ENCODE measurements around the gene SNAP47.

Gene SNAP47

DNA sequence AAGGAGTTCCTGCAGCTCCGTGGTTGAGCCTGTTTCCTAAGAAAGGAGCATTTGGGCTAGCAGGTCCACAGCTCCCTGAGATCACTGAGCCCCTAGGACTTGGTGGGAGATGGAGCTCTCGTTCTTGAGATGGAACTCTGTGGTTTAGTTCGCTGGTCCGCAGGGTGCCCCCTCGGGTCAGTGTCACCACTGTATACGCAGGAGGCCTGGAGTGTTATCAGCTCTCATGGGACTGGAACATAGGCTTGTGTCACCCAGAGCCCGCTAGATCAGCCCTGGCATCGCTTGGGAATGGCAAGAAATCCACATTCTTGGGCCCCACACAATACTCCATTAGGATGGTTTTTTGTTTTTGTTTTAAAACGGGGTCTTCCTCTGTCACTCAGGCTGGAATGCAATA lies 3.6 kb downstream of the SNAP47 start:
- Histone ChIP-seq H2AFZ (ENCODE audit: low read length) (no peak overlapping the region), H2BK120ac (ENCODE audit: low read depth, low read length) (no peak overlapping the region), H2AK5ac (ENCODE audit: low read depth, low read length) (no peak overlapping the region), H3K9ac (ENCODE audit: low read depth, low read length, poor library complexity) (no peak overlapping the region), H3K27ac (replicated peaks; ENCODE audit: low read length) (no peak overlapping the region), H3K36me3 (replicated peaks in 1 of 2; ENCODE audit: control insufficient read depth in 2 of 2, insufficient read depth in 2 of 2, low read length in 2 of 2) (peaks cover 3 to 19% of the 10 kb centered on the region in 2 donors), H3K4me3 (ENCODE audit: low read length in 2 of 2) (no peak overlapping the region), H3K23ac (ENCODE audit: low read depth, low read length, poor library complexity) (no peak overlapping the region), H3K4ac (ENCODE audit: low read length) (no peak overlapping the region), H3K4me2 (ENCODE audit: insufficient read depth, low read length, poor library complexity, severe bottlenecking) (no peak overlapping the region), H3K14ac (ENCODE audit: low read length) (no peak overlapping the region), H2BK15ac (ENCODE audit: low read length) (no peak overlapping the region), H3K18ac (ENCODE audit: low read length) (no peak overlapping the region), H3K4me1 (ENCODE audit: control insufficient read depth in 2 of 2, insufficient read depth in 1 of 2, low read depth in 1 of 2, low read length in 2 of 2) (peaks cover 6% of the 10 kb centered on the region in 2 donors), H4K91ac (ENCODE audit: low read depth, low read length, poor library complexity) (no peak overlapping the region), H2BK12ac (ENCODE audit: low read length) (no peak overlapping the region), H3K9me3 (replicated peaks in 1 of 2; ENCODE audit: control insufficient read depth in 2 of 2, insufficient read depth in 1 of 2, low read depth in 1 of 2, low read length in 2 of 2) (no peaks in the 10 kb centered on the region), H2BK5ac (ENCODE audit: low read length) (no peak overlapping the region), H4K8ac (ENCODE audit: low read depth, low read length) (no peak overlapping the region), H3K79me1 (ENCODE audit: low read depth, low read length) (peaks cover 44% of the 10 kb centered on the region), H3K27me3 (ENCODE audit: control insufficient read depth in 3 of 3, insufficient read depth in 3 of 3, low read depth in 1 of 3, low read length in 3 of 3) (no peaks in the 10 kb centered on the region)
- WGBS, 2 donors (ENCODE audit: extremely low coverage in 2 of 2, insufficient read length in 2 of 2, insufficient replicate concordance in 1 of 2): no CpG with 5 or more reads among the region's 9 CpGs
- no peak for DNase-seq (ENCODE audit: low spot score)

DNA sequence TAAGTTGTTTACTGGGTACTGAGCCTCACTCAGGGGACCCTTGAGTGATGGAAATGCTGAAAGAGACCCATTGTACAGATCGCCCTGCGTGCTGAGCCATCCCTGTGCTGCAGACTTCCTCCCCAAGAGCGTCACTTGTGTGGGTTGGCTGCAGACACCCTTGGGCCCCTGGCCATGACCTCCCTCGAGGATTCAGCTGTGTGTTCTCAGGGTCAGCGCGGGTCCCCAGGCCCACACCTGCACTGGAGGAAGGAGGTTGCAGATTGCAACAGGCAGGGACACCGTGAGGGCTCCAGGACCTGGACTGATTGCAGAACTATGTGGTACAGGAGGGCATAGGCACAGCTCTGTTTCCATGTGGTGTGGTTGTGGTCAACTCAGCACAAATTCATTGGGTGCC lies 4.4 kb downstream of the SNAP47 start:
- H2AK5ac ChIP-seq (ENCODE audit: low read depth, low read length): no peak overlapping the region
- H3K23ac ChIP-seq (ENCODE audit: low read depth, low read length, poor library complexity): no peak overlapping the region
- peak overlapping the region; percentile 36 for H3K9ac ChIP-seq (ENCODE audit: low read depth, low read length, poor library complexity)
- DNase-seq (ENCODE audit: low spot score): no peak
- no peak overlapping the region for H4K91ac ChIP-seq (ENCODE audit: low read depth, low read length, poor library complexity)
- H3K9me3 ChIP-seq (replicated peaks in 1 of 2; ENCODE audit: control insufficient read depth in 2 of 2, insufficient read depth in 1 of 2, low read depth in 1 of 2, low read length in 2 of 2): no peaks in the 10 kb centered on the region
- peaks cover 5 to 6% of the 10 kb centered on the region in 2 donors for H3K4me1 ChIP-seq (ENCODE audit: control insufficient read depth in 2 of 2, insufficient read depth in 1 of 2, low read depth in 1 of 2, low read length in 2 of 2)
- no peak overlapping the region for H3K18ac ChIP-seq (ENCODE audit: low read length)
- H3K79me1 ChIP-seq (ENCODE audit: low read depth, low read length): peaks cover 44% of the 10 kb centered on the region
- no peak overlapping the region for H2BK15ac ChIP-seq (ENCODE audit: low read length)
- no peak overlapping the region for H2BK12ac ChIP-seq (ENCODE audit: low read length)
- no peak overlapping the region for H2BK120ac ChIP-seq (ENCODE audit: low read depth, low read length)
- no peak overlapping the region for H3K4me2 ChIP-seq (ENCODE audit: insufficient read depth, low read length, poor library complexity, severe bottlenecking)
- no peak overlapping the region for H3K14ac ChIP-seq (ENCODE audit: low read length)
- H3K4me3 ChIP-seq (ENCODE audit: low read length in 2 of 2): no peak overlapping the region
- peaks cover 3 to 18% of the 10 kb centered on the region in 2 donors for H3K36me3 ChIP-seq (replicated peaks in 1 of 2; ENCODE audit: control insufficient read depth in 2 of 2, insufficient read depth in 2 of 2, low read length in 2 of 2)
- H3K27me3 ChIP-seq (ENCODE audit: control insufficient read depth in 3 of 3, insufficient read depth in 3 of 3, low read depth in 1 of 3, low read length in 3 of 3): no peaks in the 10 kb centered on the region
- no peak overlapping the region for H3K27ac ChIP-seq (replicated peaks; ENCODE audit: low read length)
- H2AFZ ChIP-seq (ENCODE audit: low read length): no peak overlapping the region
- no CpG with 5 or more reads among the region's 7 CpGs for WGBS, 2 donors (ENCODE audit: extremely low coverage in 2 of 2, insufficient read length in 2 of 2, insufficient replicate concordance in 1 of 2)
- peak overlapping the region; percentile 23 for H4K8ac ChIP-seq (ENCODE audit: low read depth, low read length)
- no peak overlapping the region for H2BK5ac ChIP-seq (ENCODE audit: low read length)
- H3K4ac ChIP-seq (ENCODE audit: low read length): no peak overlapping the region

DNA sequence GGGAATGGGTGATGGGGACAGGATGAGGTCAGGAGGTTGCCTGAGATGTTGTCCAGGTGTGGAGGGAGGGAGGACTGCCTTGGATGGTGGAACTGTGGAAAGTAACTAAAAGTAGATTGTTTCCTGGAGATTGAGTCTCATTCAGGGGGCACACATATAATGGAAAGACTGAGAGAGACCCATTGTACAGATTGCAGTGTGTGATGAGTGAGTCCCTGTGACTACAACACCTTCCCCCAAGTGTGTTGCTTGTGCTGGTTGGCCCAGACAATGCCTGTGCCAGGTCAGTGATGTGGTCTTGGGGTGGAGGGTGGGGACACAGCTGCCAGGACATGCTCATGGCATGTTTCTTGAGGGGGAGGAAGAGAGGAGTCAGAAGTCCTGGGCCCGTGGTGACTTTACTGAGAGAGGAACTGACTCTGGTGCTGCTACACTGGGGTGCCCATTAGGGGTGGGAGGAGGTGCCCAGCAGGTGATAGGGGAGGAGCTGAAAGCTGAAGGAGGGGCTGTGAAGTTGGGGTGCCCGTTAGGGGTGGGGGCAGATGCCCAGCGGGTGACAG lies 5.2 kb downstream of the SNAP47 start:
- Histone ChIP-seq H3K4me1 (ENCODE audit: control insufficient read depth in 2 of 2, insufficient read depth in 1 of 2, low read depth in 1 of 2, low read length in 2 of 2) (peaks cover 5 to 6% of the 10 kb centered on the region in 2 donors), H2BK12ac (ENCODE audit: low read length) (no peak overlapping the region), H3K27me3 (ENCODE audit: control insufficient read depth in 3 of 3, insufficient read depth in 3 of 3, low read depth in 1 of 3, low read length in 3 of 3) (no peaks in the 10 kb centered on the region), H3K4ac (ENCODE audit: low read length) (no peak overlapping the region), H2AK5ac (ENCODE audit: low read depth, low read length) (no peak overlapping the region), H4K91ac (ENCODE audit: low read depth, low read length, poor library complexity) (no peak overlapping the region), H3K79me1 (ENCODE audit: low read depth, low read length) (peaks cover 40% of the 10 kb centered on the region), H4K8ac (ENCODE audit: low read depth, low read length) (no peak overlapping the region), H3K4me3 (ENCODE audit: low read length in 2 of 2) (no peak overlapping the region), H2BK5ac (ENCODE audit: low read length) (no peak overlapping the region), H2AFZ (ENCODE audit: low read length) (no peak overlapping the region), H3K18ac (ENCODE audit: low read length) (no peak overlapping the region), H3K23ac (ENCODE audit: low read depth, low read length, poor library complexity) (no peak overlapping the region), H3K4me2 (ENCODE audit: insufficient read depth, low read length, poor library complexity, severe bottlenecking) (no peak overlapping the region), H3K36me3 (replicated peaks in 1 of 2; ENCODE audit: control insufficient read depth in 2 of 2, insufficient read depth in 2 of 2, low read length in 2 of 2) (peaks cover 3 to 18% of the 10 kb centered on the region in 2 donors), H2BK120ac (ENCODE audit: low read depth, low read length) (no peak overlapping the region), H3K9ac (ENCODE audit: low read depth, low read length, poor library complexity) (peak overlapping the region; percentile 47), H3K14ac (ENCODE audit: low read length) (no peak overlapping the region), H2BK15ac (ENCODE audit: low read length) (no peak overlapping the region), H3K9me3 (replicated peaks in 1 of 2; ENCODE audit: control insufficient read depth in 2 of 2, insufficient read depth in 1 of 2, low read depth in 1 of 2, low read length in 2 of 2) (no peaks in the 10 kb centered on the region), H3K27ac (replicated peaks; ENCODE audit: low read length) (no peak overlapping the region)
- no peak for DNase-seq (ENCODE audit: low spot score)
- no CpG with 5 or more reads among the region's 3 CpGs for WGBS, 2 donors (ENCODE audit: extremely low coverage in 2 of 2, insufficient read length in 2 of 2, insufficient replicate concordance in 1 of 2)

DNA sequence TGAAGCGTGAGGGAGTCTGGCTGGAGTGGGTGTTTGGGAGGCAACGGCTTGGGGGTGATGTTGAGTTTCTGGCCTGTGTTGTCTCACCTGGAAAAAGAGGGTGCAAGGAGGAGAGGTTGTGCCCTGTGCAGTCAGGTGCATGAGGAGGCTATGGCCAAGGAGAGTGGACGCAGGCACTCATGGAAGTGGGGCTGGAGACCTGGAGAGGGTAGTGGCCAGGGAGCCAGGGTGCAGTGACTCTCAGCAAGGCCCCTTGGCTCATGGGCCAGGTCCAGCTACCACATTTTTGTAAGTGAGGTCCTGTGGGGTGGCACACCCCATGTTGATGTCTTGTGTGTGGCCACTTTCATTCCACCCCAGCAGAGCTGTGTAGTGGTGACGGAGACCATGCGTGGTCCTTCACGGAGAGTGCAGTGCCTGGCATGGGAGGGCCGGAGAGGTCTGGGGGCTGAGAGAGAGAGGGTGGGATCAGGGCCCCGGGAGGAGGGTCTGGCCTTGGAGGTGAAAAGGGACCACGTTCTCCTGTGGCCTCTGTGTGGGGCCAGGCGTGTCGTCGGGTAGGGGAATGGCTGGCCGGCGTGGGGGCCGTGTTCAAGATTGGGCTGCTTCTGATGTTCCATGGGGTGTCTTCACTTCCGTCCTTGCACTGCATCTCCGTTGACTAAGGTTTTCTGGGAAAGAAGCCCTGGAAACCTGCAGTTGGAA lies 6.1 kb downstream of the SNAP47 start:
- peak overlapping the region; percentile 34 for H3K23ac ChIP-seq (ENCODE audit: low read depth, low read length, poor library complexity)
- H3K4me2 ChIP-seq (ENCODE audit: insufficient read depth, low read length, poor library complexity, severe bottlenecking): no peak overlapping the region
- H3K36me3 ChIP-seq (replicated peaks in 1 of 2; ENCODE audit: control insufficient read depth in 2 of 2, insufficient read depth in 2 of 2, low read length in 2 of 2): peaks cover 3 to 22% of the 10 kb centered on the region in 2 donors
- H4K8ac ChIP-seq (ENCODE audit: low read depth, low read length): no peak overlapping the region
- H2BK5ac ChIP-seq (ENCODE audit: low read length): no peak overlapping the region
- H3K4me1 ChIP-seq (ENCODE audit: control insufficient read depth in 2 of 2, insufficient read depth in 1 of 2, low read depth in 1 of 2, low read length in 2 of 2): peaks cover 0 to under 1% of the 10 kb centered on the region in 2 donors
- H2BK15ac ChIP-seq (ENCODE audit: low read length): no peak overlapping the region
- H3K18ac ChIP-seq (ENCODE audit: low read length): no peak overlapping the region
- no peak overlapping the region for H3K14ac ChIP-seq (ENCODE audit: low read length)
- no peak overlapping the region for H4K91ac ChIP-seq (ENCODE audit: low read depth, low read length, poor library complexity)
- H3K9me3 ChIP-seq (replicated peaks in 1 of 2; ENCODE audit: control insufficient read depth in 2 of 2, insufficient read depth in 1 of 2, low read depth in 1 of 2, low read length in 2 of 2): no peaks in the 10 kb centered on the region
- no peak overlapping the region for H3K27ac ChIP-seq (replicated peaks; ENCODE audit: low read length)
- H3K79me1 ChIP-seq (ENCODE audit: low read depth, low read length): peaks cover 33% of the 10 kb centered on the region
- peak overlapping the region; percentile 56 for H3K9ac ChIP-seq (ENCODE audit: low read depth, low read length, poor library complexity)
- DNase-seq (ENCODE audit: low spot score): no peak
- H2BK120ac ChIP-seq (ENCODE audit: low read depth, low read length): no peak overlapping the region
- H2BK12ac ChIP-seq (ENCODE audit: low read length): no peak overlapping the region
- no CpG with 5 or more reads among the region's 17 CpGs for WGBS, 2 donors (ENCODE audit: extremely low coverage in 2 of 2, insufficient read length in 2 of 2, insufficient replicate concordance in 1 of 2)
- no peak overlapping the region for H3K4ac ChIP-seq (ENCODE audit: low read length)
- H2AK5ac ChIP-seq (ENCODE audit: low read depth, low read length): no peak overlapping the region
- H3K4me3 ChIP-seq (ENCODE audit: low read length in 2 of 2): no peak overlapping the region
- no peaks in the 10 kb centered on the region for H3K27me3 ChIP-seq (ENCODE audit: control insufficient read depth in 3 of 3, insufficient read depth in 3 of 3, low read depth in 1 of 3, low read length in 3 of 3)
- no peak overlapping the region for H2AFZ ChIP-seq (ENCODE audit: low read length)
